ACC112 (cell line): Measurements from ENCODE around the gene TOMM20.
A peak's percentile ranks its signal among the peaks of the same experiment; 100 is the strongest.
"Not testable (repeated sequence)": the region's sequence is repeated elsewhere in the genome, so short reads cannot be mapped to it uniquely, and the experiment has no call there.

ENCODE experiments used
- H2AFZ ChIP-seq: fragments of 200-600 bp; sonication (generic); one replicate; pipeline ENCODE4 v1.6.0; 2017; ENCODE audit warnings: antibody characterized with exemption, low read length; ENCODE audit not compliant: unreplicated experiment
- H3K27ac ChIP-seq: fragments of 200-600 bp; sonication (generic); 2 replicates; pipeline ENCODE4 v1.5.1; 2014; ENCODE audit warnings: low read depth, mild to moderate bottlenecking, antibody characterized with exemption, low read length, moderate library complexity
- H3K27me3 ChIP-seq: fragments of 200-600 bp; sonication (generic); 2 replicates; pipeline ENCODE4 v1.6.1; 2014; ENCODE audit warnings: mild to moderate bottlenecking, antibody characterized with exemption, low read length, moderate library complexity, mixed read lengths; ENCODE audit not compliant: insufficient read depth
- H3K36me3 ChIP-seq: fragments of 200-600 bp; sonication (generic); 2 replicates; pipeline ENCODE4 v1.6.1; 2016; ENCODE audit warnings: mild to moderate bottlenecking, antibody characterized with exemption, low read length, moderate library complexity, mixed read lengths; ENCODE audit not compliant: insufficient read depth
- H3K4me1 ChIP-seq: fragments of 200-600 bp; sonication (generic); one replicate; pipeline ENCODE4 v1.6.1; 2016; ENCODE audit warnings: low read length, mixed read lengths; ENCODE audit not compliant: insufficient read depth, unreplicated experiment, control insufficient read depth
- H3K4me3 ChIP-seq: fragments of 200-600 bp; sonication (generic); 2 replicates; pipeline ENCODE4 v1.5.1; 2014; ENCODE audit warnings: mild to moderate bottlenecking, low read depth, low read length
- H3K79me2 ChIP-seq: fragments of 200-600 bp; sonication (generic); one replicate; pipeline ENCODE4 v1.6.0; 2016; ENCODE audit warnings: low read length; ENCODE audit not compliant: control insufficient read depth, unreplicated experiment, insufficient read depth

TOMM20 gene

DNA sequence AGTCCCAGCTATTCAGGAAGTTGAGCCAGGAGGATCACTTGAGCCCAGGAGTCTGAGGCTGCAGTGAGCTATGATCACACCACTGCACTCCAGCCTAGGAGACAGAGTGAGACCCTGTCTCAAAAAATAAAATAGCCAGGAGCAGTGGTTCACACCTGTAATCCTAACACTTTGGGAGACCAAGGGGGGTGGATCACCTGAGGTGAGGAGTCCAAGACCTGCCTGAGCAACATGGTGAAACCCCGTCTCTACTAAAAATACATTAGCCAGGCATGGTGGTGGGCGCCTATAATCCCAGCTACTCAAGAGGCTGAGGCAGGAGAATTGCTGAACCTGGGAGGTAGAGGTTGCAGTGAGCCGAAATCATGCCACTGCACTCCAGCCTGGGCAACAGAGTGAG, 56.1 kb downstream of the TOMM20 start:
- not testable (repeated sequence) for H2AFZ ChIP-seq, H3K36me3 ChIP-seq, H3K79me2 ChIP-seq, H3K27ac ChIP-seq, H3K4me3 ChIP-seq, H3K27me3 ChIP-seq
- H3K4me1 ChIP-seq: peaks cover 68% of the 10 kb centered on the region

DNA sequence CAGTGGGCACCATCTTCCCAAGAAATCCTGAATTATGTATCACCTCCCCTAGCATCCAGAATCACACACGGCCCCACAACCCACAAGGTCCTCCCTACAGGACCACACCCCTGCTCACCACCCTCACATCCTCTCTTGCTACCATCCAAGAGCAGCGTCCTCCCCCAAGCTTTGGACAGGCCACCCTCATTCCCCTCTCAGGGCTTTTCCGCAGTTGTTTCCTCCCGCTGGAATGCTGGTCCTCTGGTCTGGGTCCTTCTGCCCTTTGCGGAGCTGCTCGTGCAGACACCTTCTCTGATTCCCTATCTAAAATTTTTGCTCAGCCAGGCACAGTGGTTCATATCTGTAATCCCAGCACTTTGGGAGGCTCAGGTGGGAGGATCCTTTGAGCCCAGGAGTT, 56.5 kb downstream of the TOMM20 start:
- no peak overlapping the region for H3K27ac ChIP-seq
- no peak overlapping the region for H2AFZ ChIP-seq
- H3K27me3 ChIP-seq: no peaks in the 10 kb centered on the region
- H3K36me3 ChIP-seq: no peaks in the 10 kb centered on the region
- H3K79me2 ChIP-seq: no peaks in the 10 kb centered on the region
- H3K4me3 ChIP-seq: no peak overlapping the region
- H3K4me1 ChIP-seq: peaks cover 72% of the 10 kb centered on the region

DNA sequence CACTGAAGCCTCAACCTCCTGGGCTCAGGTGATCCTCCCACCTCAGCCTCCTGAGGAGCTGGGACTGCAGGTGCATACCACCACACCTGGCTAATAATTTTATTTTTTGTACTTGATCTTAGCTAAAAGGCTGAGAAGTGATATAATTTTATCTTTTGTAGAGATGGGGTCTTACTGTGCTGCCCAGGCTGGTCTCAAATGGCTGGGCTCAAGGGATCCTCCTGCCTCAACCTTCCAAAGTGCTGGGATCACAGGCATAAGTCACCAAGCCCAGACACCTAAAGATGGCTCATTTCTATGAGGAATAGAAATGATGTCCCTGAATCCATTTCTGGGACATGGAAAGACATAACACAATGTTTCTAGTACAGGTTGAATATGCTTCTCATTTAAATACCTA, 57.8 kb downstream of the TOMM20 start:
- H3K27ac ChIP-seq: peak overlapping the region; percentile 96; the same call in 1 of the 2 replicates
- no peaks in the 10 kb centered on the region for H3K36me3 ChIP-seq
- peaks cover 66% of the 10 kb centered on the region for H3K4me1 ChIP-seq
- no peaks in the 10 kb centered on the region for H3K27me3 ChIP-seq
- H2AFZ ChIP-seq: no peak overlapping the region
- H3K79me2 ChIP-seq: no peaks in the 10 kb centered on the region
- H3K4me3 ChIP-seq: no peak overlapping the region

DNA sequence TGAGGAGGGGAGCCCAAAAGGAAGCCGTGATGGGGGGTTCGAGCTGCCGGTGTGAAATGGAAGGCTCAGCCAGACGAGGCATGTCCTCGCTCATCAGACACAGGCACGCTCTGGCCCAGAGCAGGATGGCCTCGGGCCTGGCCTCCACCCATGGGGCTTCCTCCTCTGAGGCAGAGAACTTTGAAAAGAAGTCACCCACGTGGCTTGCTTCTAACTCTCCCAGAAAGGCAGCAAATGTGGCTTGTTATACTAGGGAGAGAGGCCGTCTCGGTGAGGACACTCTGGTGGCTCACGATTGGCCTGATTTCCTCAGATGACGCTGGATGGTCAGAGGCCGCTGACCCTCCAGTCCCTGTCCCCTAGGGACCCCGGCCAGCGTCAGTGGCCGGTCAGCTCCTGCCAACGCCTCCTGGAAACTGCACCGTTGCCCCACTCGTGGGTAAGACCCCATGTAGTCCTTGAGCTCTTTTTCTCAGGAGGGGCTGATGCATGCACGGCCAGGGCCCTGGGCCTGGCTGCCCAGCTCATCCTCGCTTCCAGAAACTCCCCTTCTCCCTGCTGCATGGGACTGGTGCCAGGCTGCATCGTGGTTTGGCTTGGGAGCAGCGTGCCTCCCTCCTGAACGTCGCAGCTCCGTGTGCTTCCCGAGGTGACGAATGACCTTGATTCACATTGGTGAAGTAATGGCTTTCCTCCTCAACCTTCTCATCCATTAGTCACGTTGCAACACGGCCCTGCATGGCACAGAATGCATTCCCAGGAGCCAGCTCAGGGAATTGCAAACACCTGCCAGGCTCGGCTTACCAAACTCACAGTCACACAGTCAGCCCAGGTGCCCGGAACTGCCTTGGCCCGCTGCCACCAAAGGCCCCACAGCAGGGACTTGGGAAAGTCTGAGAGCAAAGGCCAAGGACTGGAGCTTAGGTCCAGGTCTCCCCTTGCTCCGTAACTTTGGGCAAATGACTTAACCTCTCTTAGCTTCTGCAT, 58.8 kb downstream of the TOMM20 start:
- H3K4me1 ChIP-seq: peaks cover 57% of the 10 kb centered on the region
- no peaks in the 10 kb centered on the region for H3K79me2 ChIP-seq
- H3K36me3 ChIP-seq: no peaks in the 10 kb centered on the region
- no peak overlapping the region for H3K4me3 ChIP-seq
- H2AFZ ChIP-seq: no peak overlapping the region
- H3K27ac ChIP-seq: peak overlapping the region; percentile 96
- no peaks in the 10 kb centered on the region for H3K27me3 ChIP-seq

DNA sequence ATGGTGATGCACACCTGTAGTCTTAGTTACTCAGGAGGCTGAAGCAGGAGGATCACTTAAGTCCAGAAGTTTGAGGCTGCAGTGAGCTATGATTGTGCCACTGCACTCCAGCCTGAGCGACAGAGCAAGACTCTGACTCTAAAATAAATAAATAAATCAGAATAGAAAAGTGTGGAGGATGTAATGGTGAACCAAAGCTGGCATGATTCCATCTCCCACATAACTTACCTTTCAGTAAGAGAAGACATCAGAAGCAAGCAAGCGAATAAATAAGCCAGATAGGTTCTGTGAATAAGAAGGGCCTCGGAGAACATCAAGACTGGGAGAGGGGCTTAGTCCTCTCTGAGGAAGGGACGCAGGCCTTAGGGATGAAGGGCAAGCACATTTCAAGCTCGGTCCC, 59.5 kb downstream of the TOMM20 start:
- no peaks in the 10 kb centered on the region for H3K27me3 ChIP-seq
- H3K36me3 ChIP-seq: no peaks in the 10 kb centered on the region
- peak overlapping the region; percentile 96 for H3K27ac ChIP-seq
- no peak overlapping the region for H3K4me3 ChIP-seq
- no peaks in the 10 kb centered on the region for H3K79me2 ChIP-seq
- H3K4me1 ChIP-seq: peaks cover 50% of the 10 kb centered on the region
- H2AFZ ChIP-seq: no peak overlapping the region

DNA sequence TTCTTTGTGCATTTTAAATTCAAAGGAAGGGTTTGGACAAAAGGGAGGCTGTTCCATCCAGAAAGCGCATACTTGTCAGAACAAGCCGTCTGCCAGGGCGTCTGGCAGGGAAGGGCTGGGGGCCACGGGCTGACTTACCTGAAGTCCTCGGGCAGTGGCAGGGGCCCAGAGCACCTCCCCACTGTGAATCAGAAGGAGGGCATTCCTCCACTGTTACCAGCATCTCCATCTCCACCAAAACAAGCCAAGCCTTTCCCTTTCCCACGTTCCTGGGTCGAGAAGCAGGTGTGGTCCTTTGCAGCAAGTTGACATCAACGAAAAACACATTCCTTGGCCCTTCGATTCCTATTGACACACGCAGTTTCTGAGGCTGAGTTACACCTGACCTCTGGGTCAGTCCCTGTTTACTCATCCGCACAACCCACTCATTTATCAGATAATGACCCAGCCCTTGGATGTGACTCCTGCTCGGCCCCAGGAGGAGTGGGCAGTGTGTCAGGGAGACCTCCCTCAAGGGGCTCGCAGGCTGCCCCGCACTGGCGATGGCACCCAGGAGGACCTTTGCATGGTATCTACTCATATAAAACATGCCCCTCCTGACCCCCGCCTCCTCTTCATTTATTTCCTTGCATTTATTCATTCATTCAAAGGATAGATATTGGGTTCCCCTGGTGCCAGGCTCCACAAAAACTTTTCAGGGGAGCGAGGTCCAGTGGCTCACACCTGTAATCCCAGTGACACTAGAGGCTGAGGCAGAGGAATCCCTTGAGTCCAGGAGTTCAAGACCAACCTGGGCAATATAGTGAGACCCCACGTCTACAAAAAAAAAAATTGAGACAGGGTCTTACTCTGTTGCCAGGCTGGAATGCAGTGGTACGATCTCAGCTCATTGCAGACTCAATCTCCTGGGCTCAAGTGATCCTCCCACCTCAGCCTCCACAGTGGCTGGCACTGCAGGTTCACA, 60.2 kb downstream of the TOMM20 start:
- Histone ChIP-seq H2AFZ (no peak overlapping the region), H3K4me1 (peaks cover 43% of the 10 kb centered on the region), H3K27me3 (no peaks in the 10 kb centered on the region), H3K79me2 (no peaks in the 10 kb centered on the region), H3K27ac (peak overlapping the region; percentile 96), H3K4me3 (peak overlapping the region; percentile 29), H3K36me3 (no peaks in the 10 kb centered on the region)

DNA sequence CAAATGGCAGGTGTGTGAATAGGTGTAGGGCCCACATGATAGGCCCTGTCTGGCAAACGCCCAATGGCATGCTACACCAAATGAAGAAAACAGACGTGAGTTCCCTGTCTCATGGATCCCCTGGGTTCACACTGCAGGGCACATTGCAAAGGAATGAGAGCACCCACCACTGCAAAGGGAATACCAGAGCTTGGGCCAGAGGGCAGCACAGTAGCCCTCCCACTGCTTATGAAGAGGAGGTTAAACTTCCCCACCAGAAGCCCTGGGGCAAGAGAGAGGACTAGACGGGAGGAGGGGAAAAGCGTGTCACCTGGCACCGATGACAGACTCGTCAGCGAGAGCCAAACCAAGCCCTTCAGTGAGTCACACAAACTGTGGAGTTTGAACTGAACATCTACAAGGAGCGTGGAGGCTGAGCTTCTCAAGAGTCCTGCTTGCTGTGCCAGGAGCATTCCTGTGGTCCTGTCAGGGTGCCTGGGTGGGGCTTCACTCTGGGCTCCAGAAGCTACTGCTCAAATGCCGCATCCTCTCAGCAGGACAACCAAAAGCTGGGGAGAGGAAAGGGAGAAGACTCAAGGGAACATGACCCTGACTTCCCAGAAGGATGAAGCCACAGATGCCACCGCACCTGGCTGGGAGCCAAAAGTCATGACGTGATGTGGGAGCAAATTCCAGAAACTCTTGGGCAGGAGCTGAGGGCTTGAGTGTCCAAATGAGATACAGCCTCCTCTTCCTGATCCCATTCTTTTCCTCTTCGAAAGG, 61.1 kb downstream of the TOMM20 start:
- Histone ChIP-seq H2AFZ (no peak overlapping the region), H3K36me3 (no peaks in the 10 kb centered on the region), H3K27me3 (no peaks in the 10 kb centered on the region), H3K4me1 (peaks cover 49% of the 10 kb centered on the region), H3K27ac (peak overlapping the region; percentile 96), H3K79me2 (no peaks in the 10 kb centered on the region), H3K4me3 (peak overlapping the region; percentile 29)

DNA sequence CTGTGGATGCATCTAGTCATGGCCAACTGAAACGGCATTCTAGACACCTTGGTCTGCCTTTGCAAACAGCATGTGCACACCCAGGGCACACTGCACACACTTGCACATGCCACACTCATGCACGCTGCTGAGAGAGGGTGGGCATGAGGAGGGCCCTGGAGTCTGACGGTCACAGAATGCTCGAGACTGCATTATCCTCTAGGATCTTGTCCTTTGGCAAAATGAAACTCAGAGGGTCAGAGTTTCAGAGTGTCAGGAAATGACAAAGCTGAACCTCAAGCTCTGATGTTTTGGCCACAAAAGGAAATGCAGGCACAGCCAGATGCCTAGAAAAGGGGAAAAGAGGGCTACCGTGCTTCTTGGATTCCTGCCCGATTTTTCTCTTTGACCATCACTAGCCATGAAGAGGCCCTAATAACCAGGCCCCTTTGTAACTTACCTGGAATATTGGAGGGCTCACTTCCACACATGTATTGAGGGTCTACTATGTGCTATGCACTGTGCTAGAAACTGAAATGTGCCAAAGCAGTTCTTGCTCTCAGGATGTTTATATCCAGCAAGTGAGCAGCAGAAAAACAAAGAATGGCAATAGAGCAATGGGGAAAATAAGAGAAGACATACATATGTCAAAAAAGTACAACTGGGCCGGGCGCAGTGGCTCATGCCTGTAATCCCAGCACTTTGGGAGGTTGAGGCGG, 65.4 kb downstream of the TOMM20 start:
- no peak overlapping the region for H2AFZ ChIP-seq
- no peak overlapping the region for H3K4me3 ChIP-seq

DNA sequence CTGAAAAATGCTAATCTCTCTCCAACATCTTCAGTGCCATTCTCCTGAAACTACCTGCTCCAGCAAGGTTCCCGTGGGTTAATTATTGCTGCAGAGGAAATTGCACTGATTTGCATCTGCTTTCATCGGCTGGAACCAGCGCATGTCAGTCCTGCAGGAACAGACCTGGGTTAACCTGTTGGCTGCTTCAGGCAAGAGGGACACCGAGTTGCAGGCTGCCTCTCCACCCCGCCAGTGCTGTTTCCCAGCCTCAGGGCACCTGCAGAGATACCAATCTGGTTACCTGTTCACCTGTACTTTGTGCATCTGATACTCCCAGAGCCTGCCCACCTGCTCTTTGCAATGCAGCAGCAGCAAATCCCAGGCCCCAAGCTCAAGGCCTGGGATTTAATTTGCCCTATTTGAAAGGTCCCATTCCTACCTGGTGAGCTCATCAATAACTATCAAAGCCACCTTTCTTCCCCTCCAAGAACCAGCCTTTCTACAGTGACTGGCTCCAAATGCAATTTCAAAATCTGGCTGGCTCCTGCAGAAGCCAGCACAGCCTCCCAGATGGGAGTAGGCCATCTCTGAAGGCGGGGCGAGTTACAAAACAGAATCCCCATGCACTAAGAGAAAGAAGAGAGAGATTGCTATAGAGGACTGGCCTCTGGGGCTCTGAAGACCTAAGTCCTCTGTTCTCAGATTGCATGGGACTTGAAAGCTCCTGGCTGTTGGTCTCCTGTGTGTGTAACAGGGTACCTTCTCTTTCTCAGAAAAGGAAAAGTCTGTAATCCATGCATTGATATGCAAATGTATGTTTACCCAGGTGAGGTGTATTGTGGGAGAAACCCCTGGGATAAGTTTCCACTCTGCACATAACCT, 67.8 kb downstream of the TOMM20 start:
- Histone ChIP-seq H3K27me3 (no peaks in the 10 kb centered on the region), H3K4me3 (no peak overlapping the region), H2AFZ (no peak overlapping the region), H3K79me2 (no peaks in the 10 kb centered on the region), H3K27ac (no peak overlapping the region), H3K36me3 (no peaks in the 10 kb centered on the region), H3K4me1 (peaks cover 8% of the 10 kb centered on the region)

More for the DNA sequence above, 65.4 kb downstream of the TOMM20 start:
- Histone ChIP-seq H3K79me2 (no peaks in the 10 kb centered on the region), H3K36me3 (no peaks in the 10 kb centered on the region), H3K27ac (no peak overlapping the region), H3K27me3 (no peaks in the 10 kb centered on the region), H3K4me1 (peaks cover 24% of the 10 kb centered on the region)
